HCT116 (cell line): Measurements from ENCODE around the gene TMEM86A. TPM values are rescaled to one million over a fixed set of nuclear protein-coding genes. Genes with fewer than 3 reads are reported as not detected.

ENCODE experiments used
- ATAC-seq: fragments of 200-7000 bp; cut with Tn5 transposase; 2 replicates; pipeline ENCODE4 v1.9.1; 2020; ENCODE audit warnings: mild to moderate bottlenecking, moderate library complexity
- BruUV-seq: library from RNA; stranded (reverse); fragments of 400-500 nt; replicated peaks from 2 replicates; lab custom pipeline; 2021; lab: Mats Ljungman, UMichigan
- CTCF ChIA-PET: fragments of 300-600 bp; sonication (Branson Sonifier 250); formaldehyde crosslinking; loops from one replicate; lab custom pipeline; 2021; ENCODE audit warnings: antibody characterized with exemption; lab: Charles Lee
- POLR2A ChIA-PET: fragments of 300-600, 350-600 bp; sonication (Branson Sonifier 250); formaldehyde crosslinking; loops from one replicate; lab custom pipeline; 2021; ENCODE audit warnings: antibody characterized with exemption; lab: Charles Lee
- RAD21 ChIA-PET, 2 experiments: fragments of 300-600 bp; sonication (Branson Sonifier 250); formaldehyde crosslinking; loops; one replicate each; lab custom pipeline; 2023; ENCODE audit warnings: low total read pairs in 2 of 2; ENCODE audit not compliant: uncharacterized antibody in 2 of 2, unreplicated experiment in 2 of 2, low non-redundant PET in 1 of 2; lab: Charles Lee
- DNase-seq: peaks from one replicate; pipeline ENCODE4 v3.0.0-alpha.2; 2010; ENCODE audit warnings: low read depth, low spot score
- H2AFZ ChIP-seq: fragments of 200-600 bp; shearing (Covaris generic), sonication (generic); 2 replicates; pipeline ENCODE4 v1.6.1; 2017; ENCODE audit warnings: low read depth, mixed run types, mixed read lengths, antibody characterized with exemption, low read length; ENCODE audit not compliant: poor library complexity, severe bottlenecking
- H3K27ac ChIP-seq: 2 replicates; pipeline ENCODE4 v1.5.1; 2012; ENCODE audit warnings: low read depth, low read length
- H3K27me3 ChIP-seq: fragments of 200-600 bp; sonication (generic); 2 replicates; pipeline ENCODE4 v1.6.1; 2016; ENCODE audit warnings: mixed run types, low read length, mixed read lengths; ENCODE audit not compliant: insufficient read depth
- H3K36me3 ChIP-seq, 2 experiments: fragments of 200-500 bp in 1 of 2; fragments of 200-600 bp in 1 of 2; sonication (Bioruptor generic) in 1 of 2; sonication (generic) in 1 of 2; 2 replicates each; pipeline versions ENCODE4 v1.5.1 to v1.6.1; 2014 to 2016; ENCODE audit warnings: low read length in 2 of 2, inconsistent platforms in 1 of 2, mixed read lengths in 1 of 2, mixed run types in 1 of 2; ENCODE audit not compliant: insufficient read depth in 2 of 2, control insufficient read depth in 1 of 2
- H3K4me1 ChIP-seq, 2 experiments: fragments of 200-600 bp in 1 of 2; sonication (generic) in 1 of 2; 2 replicates each; pipeline versions ENCODE4 v1.5.1 to v1.6.1; 2012 to 2017; ENCODE audit warnings: low read length in 2 of 2, inconsistent platforms in 1 of 2, mild to moderate bottlenecking in 1 of 2, mixed read lengths in 1 of 2, mixed run types in 1 of 2, moderate library complexity in 1 of 2; ENCODE audit not compliant: insufficient read depth in 2 of 2, control insufficient read depth in 1 of 2
- H3K4me2 ChIP-seq: fragments of 200-600 bp; sonication (generic); 2 replicates; pipeline ENCODE4 v1.6.1; 2017; ENCODE audit warnings: mixed run types, low read length, mixed read lengths
- H3K4me3 ChIP-seq, 2 experiments: fragments of 200-600 bp in 1 of 2; sonication (generic) in 1 of 2; replicated peaks in 1 of 2; 2 replicates each; pipeline ENCODE4 v1.5.1; 2011 to 2016; ENCODE audit warnings: low read length in 2 of 2, control low read depth in 1 of 2, low read depth in 1 of 2, mild to moderate bottlenecking in 1 of 2, mixed read lengths in 1 of 2, mixed run types in 1 of 2
- H3K79me2 ChIP-seq: fragments of 200-600 bp; sonication (generic); 2 replicates; pipeline ENCODE4 v1.6.1; 2017; ENCODE audit warnings: mild to moderate bottlenecking, mixed run types, low read length, moderate library complexity, mixed read lengths; ENCODE audit not compliant: insufficient read depth
- H3K9ac ChIP-seq: fragments of 200-600 bp; sonication (generic); 2 replicates; pipeline ENCODE4 v1.6.1; 2016; ENCODE audit warnings: low read length, mixed read lengths
- H3K9me2 ChIP-seq: fragments of 200-600 bp; sonication (generic), shearing (Covaris generic); 2 replicates; pipeline ENCODE4 v1.6.1; 2017; ENCODE audit warnings: mixed run types, mild to moderate bottlenecking, moderate library complexity; ENCODE audit not compliant: insufficient read depth
- H3K9me3 ChIP-seq, 2 experiments: fragments of 200-500 bp in 1 of 2; fragments of 200-600 bp in 1 of 2; sonication (Bioruptor generic) in 1 of 2; sonication (generic) in 1 of 2; 2 replicates each; pipeline ENCODE4 v1.6.1; 2014 to 2017; ENCODE audit warnings: low read length in 2 of 2, mixed read lengths in 2 of 2, inconsistent platforms in 1 of 2, low read depth in 1 of 2, mild to moderate bottlenecking in 1 of 2, mixed run types in 1 of 2, moderate library complexity in 1 of 2; ENCODE audit not compliant: control insufficient read depth in 1 of 2, insufficient read depth in 1 of 2
- H4K20me1 ChIP-seq: fragments of 200-600 bp; sonication (generic), shearing (Covaris generic); 2 replicates; pipeline ENCODE4 v1.6.1; 2017; ENCODE audit warnings: mixed run types, mild to moderate bottlenecking, moderate library complexity; ENCODE audit not compliant: insufficient read depth
- ATF3 ChIP-seq: IDR thresholded peaks from 2 replicates; pipeline ENCODE4 v1.6.1; 2012
- ELF1 ChIP-seq: IDR thresholded peaks from 2 replicates; pipeline ENCODE4 v1.6.1; 2012; ENCODE audit warnings: low read depth, borderline replicate concordance
- EZH2 ChIP-seq: fragments of 200-600 bp; sonication (generic); IDR thresholded peaks from 2 replicates; pipeline ENCODE4 v1.6.1; 2017; ENCODE audit warnings: antibody characterized with exemption, mixed run types
- EZH2phosphoT487 ChIP-seq: fragments of 200-600 bp; IDR thresholded peaks from 2 replicates; pipeline ENCODE4 v1.6.1; 2018; ENCODE audit warnings: antibody characterized with exemption, borderline replicate concordance
- FOSL1 ChIP-seq: IDR thresholded peaks from 2 replicates; pipeline ENCODE4 v1.6.1; 2012; ENCODE audit warnings: low read depth
- MAX ChIP-seq: IDR thresholded peaks from 2 replicates; pipeline ENCODE4 v1.6.1; 2012
- RAD21 ChIP-seq: IDR thresholded peaks from 2 replicates; pipeline ENCODE4 v1.6.1; 2012; ENCODE audit warnings: low read depth, mild to moderate bottlenecking
- REST ChIP-seq: IDR thresholded peaks from 2 replicates; pipeline ENCODE4 v1.6.1; 2012; ENCODE audit warnings: low read depth
- SIN3A ChIP-seq: IDR thresholded peaks from 2 replicates; pipeline ENCODE4 v1.6.1; 2012; ENCODE audit warnings: low read depth
- SP1 ChIP-seq: IDR thresholded peaks from 2 replicates; pipeline ENCODE4 v1.6.1; 2012; ENCODE audit warnings: low read depth
- TCF7L2 ChIP-seq: IDR thresholded peaks from 2 replicates; pipeline ENCODE4 v1.7.0; 2011; ENCODE audit warnings: borderline replicate concordance, inconsistent platforms; ENCODE audit not compliant: insufficient read depth, insufficient read length; ENCODE audit errors: extremely low read depth
- ZFX ChIP-seq: fragments of 450-650 bp; IDR thresholded peaks from 2 replicates; pipeline ENCODE4 v1.6.1; 2017
- intact Hi-C: fragments of 100-400 bp; cut with micrococcal nuclease; formaldehyde crosslinking; loops from 2 replicates; pipeline ENCODE4 v1.10.0; 2022
- total RNA-seq: library from RNA; stranded (reverse); gene quantifications from one replicate; pipeline ENCODE4 v1.2.1, GENCODE V29; 2021; ENCODE audit not compliant: unreplicated experiment
- TF ChIP-seq, protein P1 (sequence below), 3 experiments: fragments of 200-600 bp in 1 of 3; sonication (generic) in 1 of 3; IDR thresholded peaks in 2 of 3; conservative IDR thresholded peaks in 1 of 3; 2 replicates each; pipeline ENCODE4 v1.5.1; 2012 to 2017; ENCODE audit warnings: low read depth in 2 of 3, low read length in 2 of 3, antibody characterized with exemption in 1 of 3, borderline replicate concordance in 1 of 3, control low read depth in 1 of 3, mild to moderate bottlenecking in 1 of 3, mixed read lengths in 1 of 3, mixed run types in 1 of 3, moderate library complexity in 1 of 3; ENCODE audit not compliant: insufficient read depth in 1 of 3

The TMEM86A gene
- total RNA-seq, 1 experiment from 2014 or later, result 2.0 TPM

GRCh38 chr11:18713646-18714442 is 15.3 kb downstream of the TMEM86A start:
- BruUV-seq, result no TSS peak
- RAD21 ChIA-PET, result no interaction called here
- intact Hi-C loops, result no loop called here
- POLR2A ChIA-PET, result no interaction called here
- CTCF ChIA-PET, result no interaction called here
- no peak overlapping the region for H3K9ac ChIP-seq
- no peaks in the 10 kb centered on the region for H3K36me3 ChIP-seq
- H3K27me3 ChIP-seq, result peaks cover 17% of the 10 kb centered on the region
- ATAC-seq (no peak), DNase-seq (no peak)
- no peak overlapping the region for H3K4me3 ChIP-seq
- no peak for TF ChIP-seq ATF3
- no peak for TF ChIP-seq RAD21
- TF ChIP-seq, protein P1, sequence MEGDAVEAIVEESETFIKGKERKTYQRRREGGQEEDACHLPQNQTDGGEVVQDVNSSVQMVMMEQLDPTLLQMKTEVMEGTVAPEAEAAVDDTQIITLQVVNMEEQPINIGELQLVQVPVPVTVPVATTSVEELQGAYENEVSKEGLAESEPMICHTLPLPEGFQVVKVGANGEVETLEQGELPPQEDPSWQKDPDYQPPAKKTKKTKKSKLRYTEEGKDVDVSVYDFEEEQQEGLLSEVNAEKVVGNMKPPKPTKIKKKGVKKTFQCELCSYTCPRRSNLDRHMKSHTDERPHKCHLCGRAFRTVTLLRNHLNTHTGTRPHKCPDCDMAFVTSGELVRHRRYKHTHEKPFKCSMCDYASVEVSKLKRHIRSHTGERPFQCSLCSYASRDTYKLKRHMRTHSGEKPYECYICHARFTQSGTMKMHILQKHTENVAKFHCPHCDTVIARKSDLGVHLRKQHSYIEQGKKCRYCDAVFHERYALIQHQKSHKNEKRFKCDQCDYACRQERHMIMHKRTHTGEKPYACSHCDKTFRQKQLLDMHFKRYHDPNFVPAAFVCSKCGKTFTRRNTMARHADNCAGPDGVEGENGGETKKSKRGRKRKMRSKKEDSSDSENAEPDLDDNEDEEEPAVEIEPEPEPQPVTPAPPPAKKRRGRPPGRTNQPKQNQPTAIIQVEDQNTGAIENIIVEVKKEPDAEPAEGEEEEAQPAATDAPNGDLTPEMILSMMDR (IDR thresholded peaks at IDR 0.05 in 2 of 3, conservative IDR thresholded peaks at IDR 0.05 in 1 of 3; ENCODE audit: borderline replicate concordance in 1 of 3, insufficient read depth in 1 of 3, low read depth in 2 of 3, low read length in 2 of 3), result no peak
- no peak for TF ChIP-seq ELF1
- no peak for TF ChIP-seq EZH2phosphoT487
- no peak for TF ChIP-seq ZFX
- TF ChIP-seq SP1, result no peak
- H3K27ac ChIP-seq, result no peak overlapping the region
- no peaks in the 10 kb centered on the region for H3K4me1 ChIP-seq
- no peak overlapping the region for H3K4me2 ChIP-seq
- H3K9me2 ChIP-seq, result no peaks in the 10 kb centered on the region
- no peaks in the 10 kb centered on the region for H3K9me3 ChIP-seq
- no peak overlapping the region for H2AFZ ChIP-seq
- no peaks in the 10 kb centered on the region for H3K79me2 ChIP-seq
- no peaks in the 10 kb centered on the region for H4K20me1 ChIP-seq

GRCh38 chr11:18714443-18714780 is 15.8 kb downstream of the TMEM86A start:
- H3K9me2 ChIP-seq, result no peaks in the 10 kb centered on the region
- H3K9me3 ChIP-seq, result no peaks in the 10 kb centered on the region
- no peak for DNase-seq
- RAD21 ChIA-PET, result no interaction called here
- BruUV-seq, result no TSS peak
- ATAC-seq, result no peak
- no peaks in the 10 kb centered on the region for H3K79me2 ChIP-seq
- intact Hi-C loops, result no loop called here
- H3K36me3 ChIP-seq, result no peaks in the 10 kb centered on the region
- H3K27me3 ChIP-seq, result peaks cover 14% of the 10 kb centered on the region
- no peak overlapping the region for H3K4me3 ChIP-seq
- POLR2A ChIA-PET, result no interaction called here
- no peaks in the 10 kb centered on the region for H4K20me1 ChIP-seq
- no peak overlapping the region for H3K27ac ChIP-seq
- H2AFZ ChIP-seq, result no peak overlapping the region
- H3K9ac ChIP-seq, result no peak overlapping the region
- H3K4me1 ChIP-seq, result no peaks in the 10 kb centered on the region
- CTCF ChIA-PET, result no interaction called here
- no peak overlapping the region for H3K4me2 ChIP-seq
- no peak for TF ChIP-seq TCF7L2
- TF ChIP-seq REST, result no peak
- no peak for TF ChIP-seq SP1
- no peak for TF ChIP-seq MAX
- no peak for TF ChIP-seq EZH2
- no peak for TF ChIP-seq FOSL1
- no peak for TF ChIP-seq SIN3A
